Measurements from ENCODE around the gene CCDC89. TPM values are rescaled to one million over a fixed set of nuclear protein-coding genes. Genes with fewer than 3 reads are reported as not detected.

Gene CCDC89
- total RNA-seq = 4.0 TPM

DNA sequence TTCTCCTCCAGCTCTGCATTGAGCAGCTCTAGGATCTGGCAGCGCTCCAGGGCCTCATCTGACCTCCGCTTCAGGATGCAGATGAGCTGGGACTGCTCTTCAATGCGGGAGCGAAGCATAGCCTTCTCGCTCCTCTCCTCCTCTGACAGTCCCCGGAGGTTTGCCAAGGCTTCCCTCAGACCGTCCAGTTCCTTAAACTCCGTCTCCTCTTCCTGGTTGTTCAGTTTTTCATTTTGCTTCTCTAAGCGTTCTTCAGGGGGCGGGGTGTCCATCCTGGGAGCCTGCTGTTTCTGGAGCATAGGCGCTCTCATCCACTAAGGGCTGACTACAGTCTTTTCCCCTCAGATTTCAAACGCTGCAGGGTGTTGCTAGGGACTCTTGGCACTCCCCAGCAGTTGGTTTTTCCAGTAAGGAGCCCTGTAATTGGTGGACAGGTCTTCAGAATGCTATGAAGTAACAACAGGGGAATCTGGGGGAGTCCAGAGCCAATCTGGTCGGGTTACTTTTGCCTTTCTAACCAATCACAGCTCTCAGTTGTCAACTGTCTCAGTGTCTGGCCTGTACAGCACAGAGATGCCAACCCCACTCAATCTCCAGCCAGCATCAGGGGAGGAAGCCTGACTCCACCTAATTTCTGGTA is at the start of gene CCDC89:
TSS of gene CCDC89 (minus strand) at position 376 of the 640 bp plus-strand sequence. CDS start at position 311, 65 bp downstream.

GRCh38 chr11:85664615-85665481 is 21.1 kb downstream of the CCDC89 start, which contains the start of gene CREBZF:
CREBZF (minus strand) TSS chr11:85665129; CDS start chr11:85664875, 254 bp downstream.

GRCh38 chr11:85647604-85648299 is 38.2 kb downstream of the CCDC89 start, which contains the start of gene TMEM126A:
TMEM126A (plus strand) TSS chr11:85647967; CDS start chr11:85650256, 2,289 bp downstream.

Other genes starting within 250 kb of the CCDC89 start
- 73.8 TPM for gene DLG2, start 58.9 kb downstream of the CCDC89 start, total RNA-seq
- 54.9 TPM for gene TMEM126B, start 57.6 kb downstream of the CCDC89 start, total RNA-seq
- 7.1 TPM for gene TMEM126A, start 38.2 kb downstream of the CCDC89 start, total RNA-seq
- gene CREBZF, start 21.1 kb downstream of the CCDC89 start, total RNA-seq = 227 TPM
- gene SYTL2, start 124.9 kb upstream of the CCDC89 start, total RNA-seq = 53.6 TPM
- gene CCDC83, start 169.2 kb upstream of the CCDC89 start, total RNA-seq = not detected